Esophagus squamous epithelium (tissue), 4 donors: ENCODE results near the gene RBAK.
"Not testable (repeated sequence)": the region's sequence is repeated elsewhere in the genome, so short reads cannot be mapped to it uniquely, and the experiment has no call there.

Experiments
- POLR2A ChIP-seq, 4 donors: fragments of 450-650 bp; IDR thresholded peaks; one replicate each; pipeline ENCODE4 v1.6.1; 2017; ENCODE audit warnings: antibody characterized with exemption in 4 of 4, mild to moderate bottlenecking in 4 of 4, moderate library complexity in 3 of 4
- TF ChIP-seq, protein P1 (sequence below), 6 experiments: fragments of 450-650 bp in 4 of 6; fragments of 200-600 bp in 2 of 6; sonication (generic) in 2 of 6; IDR thresholded peaks; one replicate each; pipeline ENCODE4 v1.5.1; 2016 to 2019; ENCODE audit warnings: antibody characterized with exemption in 6 of 6, mild to moderate bottlenecking in 4 of 6, moderate library complexity in 4 of 6

DNA sequence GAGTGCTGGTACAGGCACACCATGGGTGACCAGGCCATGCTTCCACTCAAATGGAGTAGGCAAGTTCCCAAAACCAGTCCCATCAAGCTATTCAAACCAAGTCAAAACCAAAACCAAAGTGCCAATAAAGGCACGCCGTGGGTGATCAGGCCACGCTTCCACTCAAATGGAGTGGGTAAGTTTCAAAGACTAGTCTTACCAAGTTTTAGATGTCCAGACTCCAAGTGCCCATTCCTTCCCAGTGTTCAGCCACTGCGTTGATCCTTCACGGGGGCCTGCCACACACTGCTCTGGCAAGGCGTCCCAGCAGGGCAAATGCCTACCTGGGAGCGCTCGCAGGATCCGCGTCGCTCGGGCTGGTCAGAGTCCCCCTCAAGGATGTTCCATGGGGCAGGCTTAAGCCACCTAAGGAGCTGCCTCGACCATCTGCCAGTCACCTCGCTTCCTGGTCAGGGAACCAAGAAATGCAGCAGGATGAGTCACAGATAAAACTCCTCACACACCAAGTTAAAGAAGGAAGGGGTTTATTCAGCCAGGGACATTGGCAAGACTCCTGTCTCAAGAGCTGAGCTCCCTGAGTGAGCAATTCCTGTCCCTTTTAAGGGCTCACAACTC, 17.8 kb upstream of the RBAK start:
- TF ChIP-seq, protein P1, sequence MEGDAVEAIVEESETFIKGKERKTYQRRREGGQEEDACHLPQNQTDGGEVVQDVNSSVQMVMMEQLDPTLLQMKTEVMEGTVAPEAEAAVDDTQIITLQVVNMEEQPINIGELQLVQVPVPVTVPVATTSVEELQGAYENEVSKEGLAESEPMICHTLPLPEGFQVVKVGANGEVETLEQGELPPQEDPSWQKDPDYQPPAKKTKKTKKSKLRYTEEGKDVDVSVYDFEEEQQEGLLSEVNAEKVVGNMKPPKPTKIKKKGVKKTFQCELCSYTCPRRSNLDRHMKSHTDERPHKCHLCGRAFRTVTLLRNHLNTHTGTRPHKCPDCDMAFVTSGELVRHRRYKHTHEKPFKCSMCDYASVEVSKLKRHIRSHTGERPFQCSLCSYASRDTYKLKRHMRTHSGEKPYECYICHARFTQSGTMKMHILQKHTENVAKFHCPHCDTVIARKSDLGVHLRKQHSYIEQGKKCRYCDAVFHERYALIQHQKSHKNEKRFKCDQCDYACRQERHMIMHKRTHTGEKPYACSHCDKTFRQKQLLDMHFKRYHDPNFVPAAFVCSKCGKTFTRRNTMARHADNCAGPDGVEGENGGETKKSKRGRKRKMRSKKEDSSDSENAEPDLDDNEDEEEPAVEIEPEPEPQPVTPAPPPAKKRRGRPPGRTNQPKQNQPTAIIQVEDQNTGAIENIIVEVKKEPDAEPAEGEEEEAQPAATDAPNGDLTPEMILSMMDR (IDR thresholded peaks at IDR 0.05), result not testable (repeated sequence)
- TF ChIP-seq POLR2A (IDR thresholded peaks at IDR 0.05), result not testable (repeated sequence)
